ENCODE results near the gene CHST10. TPM values are rescaled to one million over a fixed set of nuclear protein-coding genes. Genes with fewer than 3 reads are reported as not detected.
A peak's percentile ranks its signal among the peaks of the same experiment; 100 is the strongest.
"Not testable (repeated sequence)": the region's sequence is repeated elsewhere in the genome, so short reads cannot be mapped to it uniquely, and the experiment has no call there.

CHST10 gene
- 10 to 100 TPM in 9 of 10 donors, 1 to 10 TPM in 1; 9.9 to 15.9 (median 11.2) TPM for polyA plus RNA-seq (ENCODE audit: insufficient read length in 10 of 10)
- long read RNA-seq, donor 1, partial matches to known transcripts: 0 of 1 reads
- long read RNA-seq, donor 1, other reads (novel, unspliced or antisense): 0 of 1 reads
- long read RNA-seq, donor 2, partial matches to known transcripts: 0 of 1 reads
- long read RNA-seq, donor 2, other reads (novel, unspliced or antisense): 0 of 1 reads
- long read RNA-seq, donor 3: 0 reads
- long read RNA-seq, donor 4, partial matches to known transcripts: 0 of 1 reads
- long read RNA-seq, donor 4, other reads (novel, unspliced or antisense): 0 of 1 reads
- long read RNA-seq, donor 5, partial matches to known transcripts: 0 of 2 reads
- long read RNA-seq, donor 5, other reads (novel, unspliced or antisense): 0 of 2 reads
- long read RNA-seq, donor 6, partial matches to known transcripts: 0 of 4 reads
- long read RNA-seq, donor 6, other reads (novel, unspliced or antisense): 0 of 4 reads
- long read RNA-seq, donor 7, partial matches to known transcripts: 0 of 1 reads
- long read RNA-seq, donor 7, other reads (novel, unspliced or antisense): 0 of 1 reads
- long read RNA-seq, donor 8, partial matches to known transcripts: 0 of 2 reads
- long read RNA-seq, donor 8, other reads (novel, unspliced or antisense): 0 of 2 reads
- long read RNA-seq, donor 9: 0 reads

GRCh38 chr2:100416935-100417710 lies at the start of gene CHST10:
Gene CHST10, minus strand, starts transcription at chr2:100417668. Its CDS starts 10,993 bp downstream, at chr2:100406675.
- peak; percentile 44 to 91 (median 75) for DNase-seq

GRCh38 chr2:100460904-100461530 lies 43.5 kb upstream of the CHST10 start:
- no peak for DNase-seq

GRCh38 chr2:100456357-100456756 lies 38.9 kb upstream of the CHST10 start:
- not testable (repeated sequence) for DNase-seq

- DNase-seq: no peak
Measured at GRCh38 chr2:100453853-100454252, 36.4 kb upstream of the CHST10 start.

- no peak for DNase-seq
Measured at GRCh38 chr2:100451734-100452133, 34.3 kb upstream of the CHST10 start.

GRCh38 chr2:100451092-100451491 lies 33.6 kb upstream of the CHST10 start:
- DNase-seq: no peak

GRCh38 chr2:100446696-100447095 lies 29.2 kb upstream of the CHST10 start:
- no peak for DNase-seq

GRCh38 chr2:100437751-100438150 lies 20.3 kb upstream of the CHST10 start:
- no peak for DNase-seq

GRCh38 chr2:100429726-100430125 lies 12.3 kb upstream of the CHST10 start:
- DNase-seq: no peak

GRCh38 chr2:100427627-100428258 lies 10.3 kb upstream of the CHST10 start:
- peak in 2 of 3 donors; percentile 19 to 30 for DNase-seq

GRCh38 chr2:100427111-100427510 lies 9.6 kb upstream of the CHST10 start:
- no peak for DNase-seq

- DNase-seq: no peak
Measured at GRCh38 chr2:100426384-100426720, 8.9 kb upstream of the CHST10 start.

- DNase-seq: no peak
Measured at GRCh38 chr2:100425573-100426383, 8.3 kb upstream of the CHST10 start.

GRCh38 chr2:100425107-100425506 lies 7.6 kb upstream of the CHST10 start:
- no peak for DNase-seq

- no peak for DNase-seq
Measured at GRCh38 chr2:100424277-100424875, 6.9 kb upstream of the CHST10 start.

GRCh38 chr2:100423631-100424030 lies 6.2 kb upstream of the CHST10 start:
- DNase-seq: no peak

- DNase-seq: peak in 2 of 3 donors; percentile 10 to 26
Measured at GRCh38 chr2:100422320-100423055, 5.0 kb upstream of the CHST10 start.

- DNase-seq: no peak
Measured at GRCh38 chr2:100419915-100420314, 2.4 kb upstream of the CHST10 start.

GRCh38 chr2:100418406-100418962 lies 1.0 kb upstream of the CHST10 start:
- DNase-seq: no peak
